Activated CD8-positive, alpha-beta memory T cell treated with anti-CD3 and anti-CD28 coated beads for 4 hours (primary cell): ENCODE measurements around the gene BTG1.
"Not testable (repeated sequence)": the region's sequence is repeated elsewhere in the genome, so short reads cannot be mapped to it uniquely, and the experiment has no call there.

Source experiments
- DNase-seq, 2 donors: peaks; one replicate each; pipeline ENCODE4 v3.0.0-alpha.2; 2020; ENCODE audit warnings: low read depth in 2 of 2

The BTG1 gene

DNA sequence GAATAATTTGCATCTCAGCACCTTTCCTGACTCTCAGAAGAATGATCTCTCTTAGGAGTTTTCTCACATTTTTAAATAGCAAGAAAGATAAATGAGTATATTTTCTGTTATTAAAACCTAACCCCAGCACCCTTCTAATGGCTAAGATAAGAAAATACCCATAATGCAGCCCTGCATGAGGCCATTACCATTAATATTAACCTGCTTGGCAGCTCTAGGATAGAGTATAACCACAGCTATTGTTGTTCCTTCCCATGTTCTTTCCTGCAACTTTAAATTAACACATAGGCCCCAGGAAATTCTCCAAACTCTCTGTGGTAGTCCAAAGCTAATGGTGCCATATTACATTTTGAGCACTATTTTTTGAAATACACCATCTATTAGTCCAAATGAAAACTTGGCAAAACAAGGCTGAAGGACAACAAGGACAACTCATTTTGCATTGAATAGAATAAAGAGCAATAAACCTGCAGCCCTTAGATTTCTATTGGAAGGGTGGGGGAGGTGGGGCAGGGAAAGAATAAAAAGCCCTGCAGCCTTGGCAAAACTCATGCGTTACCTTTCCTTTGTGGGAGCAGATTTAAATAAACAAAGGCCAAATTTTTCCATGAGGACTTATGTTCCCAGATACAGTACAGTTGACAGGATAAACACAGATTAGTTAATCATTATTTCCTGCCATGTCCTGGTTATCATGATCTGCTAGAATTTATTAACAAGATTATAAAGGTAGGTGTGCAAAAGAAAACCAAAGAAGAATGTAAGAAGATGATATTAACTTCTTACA is 46.9 kb downstream of the BTG1 start:
- no peak for DNase-seq

DNA sequence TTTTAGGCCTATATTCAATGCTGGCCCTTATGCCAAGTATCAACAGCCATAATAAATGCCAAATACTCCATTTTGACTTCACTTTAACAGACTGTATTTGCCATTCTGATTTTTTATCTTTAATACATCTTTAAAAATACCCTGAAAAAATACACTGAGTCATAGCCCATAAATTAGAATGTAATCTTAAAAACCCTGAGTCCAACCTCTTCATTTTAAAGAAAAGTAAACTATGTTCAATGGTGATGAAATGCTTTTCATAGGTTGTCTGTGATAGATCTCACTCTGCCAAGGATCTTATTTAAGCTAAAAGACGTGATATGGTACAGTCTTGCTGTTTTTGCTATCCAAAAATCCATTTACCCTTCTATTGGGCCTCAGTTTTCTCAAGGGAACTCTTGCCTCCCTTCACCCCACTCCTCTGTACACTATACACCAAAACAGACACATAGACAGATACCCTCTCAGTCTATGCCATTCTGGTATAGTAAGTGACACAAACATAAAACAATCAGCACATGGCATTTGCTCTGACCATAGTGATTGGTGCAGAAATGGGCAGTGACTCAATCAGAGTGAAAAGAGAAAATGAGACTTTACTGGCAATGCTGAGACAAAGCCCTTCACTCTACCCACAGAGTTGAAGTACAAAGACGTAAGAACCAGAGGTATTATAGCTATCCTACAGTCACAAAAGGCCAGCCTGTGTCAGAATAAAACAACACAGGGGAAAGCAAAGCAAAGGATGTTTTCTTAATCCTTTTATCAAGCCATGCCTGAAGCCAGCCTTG is 49.1 kb downstream of the BTG1 start:
- DNase-seq = no peak

DNA sequence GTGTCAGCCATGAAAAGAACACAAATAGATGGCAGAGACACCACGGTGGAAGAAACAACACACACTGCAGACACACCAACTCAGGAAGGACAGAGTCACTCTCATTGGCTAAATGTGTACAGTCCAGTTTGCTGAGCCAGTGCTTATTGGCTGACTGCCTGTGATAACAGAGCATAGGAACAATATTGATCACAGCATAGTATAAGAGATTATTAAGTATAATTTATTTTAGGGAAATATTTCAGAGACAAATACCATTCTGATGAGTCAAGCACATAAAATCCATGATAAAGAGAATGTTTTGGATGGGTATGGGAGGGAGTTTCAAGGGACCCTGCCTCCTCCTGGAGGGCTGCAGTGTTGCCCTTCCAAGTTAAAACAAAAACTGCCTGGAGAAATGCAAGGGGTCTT is 50.9 kb downstream of the BTG1 start:
- no peak for DNase-seq

DNA sequence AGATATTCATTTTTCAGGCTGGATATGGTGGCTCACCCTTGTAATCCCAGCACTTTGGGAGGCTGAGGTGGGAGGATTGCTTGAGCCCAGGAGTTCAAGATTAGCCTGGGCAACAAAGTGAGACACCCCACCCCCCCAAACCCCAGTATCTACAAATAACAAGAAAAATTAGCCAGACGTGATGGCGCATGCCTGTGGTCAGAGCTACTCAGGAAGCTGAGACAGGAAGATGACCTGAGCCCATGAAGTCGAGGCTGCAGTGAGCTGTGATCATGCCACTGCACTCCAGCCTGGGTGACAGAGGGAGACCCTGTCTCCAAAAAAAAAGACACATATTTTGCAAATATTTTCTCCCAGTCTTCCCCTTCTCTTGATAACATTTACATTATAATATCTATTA is 51.3 kb downstream of the BTG1 start:
- DNase-seq = not testable (repeated sequence)
